Endothelial cell (in vitro differentiated cells): ENCODE data around the gene CMIP. TPM values are rescaled to one million over a fixed set of nuclear protein-coding genes. Genes with fewer than 3 reads are reported as not detected.
A peak's percentile ranks its signal among the peaks of the same experiment; 100 is the strongest.

Source experiments
- DNase-seq: peaks from one replicate; pipeline ENCODE4 v3.0.0; 2021; ENCODE audit warnings: low spot score
- H3K27ac Mint-ChIP-seq: one replicate; pipeline ENCODE4 v1.8.0; 2021; ENCODE audit warnings: mixed read lengths, inconsistent platforms; ENCODE audit not compliant: unreplicated experiment
- H3K27me3 Mint-ChIP-seq: one replicate; pipeline ENCODE4 v1.8.0; 2021; ENCODE audit warnings: mild to moderate bottlenecking, moderate library complexity, mixed read lengths, inconsistent platforms; ENCODE audit not compliant: unreplicated experiment
- H3K36me3 Mint-ChIP-seq: one replicate; pipeline ENCODE4 v1.8.0; 2021; ENCODE audit warnings: mild to moderate bottlenecking, low read depth, mixed read lengths, inconsistent platforms; ENCODE audit not compliant: unreplicated experiment
- H3K4me1 Mint-ChIP-seq: one replicate; pipeline ENCODE4 v1.8.0; 2021; ENCODE audit warnings: mild to moderate bottlenecking, mixed read lengths, inconsistent platforms; ENCODE audit not compliant: unreplicated experiment
- H3K4me3 Mint-ChIP-seq: one replicate; pipeline ENCODE4 v1.8.0; 2021; ENCODE audit warnings: mild to moderate bottlenecking, mixed read lengths, inconsistent platforms; ENCODE audit not compliant: unreplicated experiment
- H3K9me3 Mint-ChIP-seq: one replicate; pipeline ENCODE4 v1.8.0; 2021; ENCODE audit warnings: mixed read lengths, inconsistent platforms; ENCODE audit not compliant: unreplicated experiment
- CTCF ChIP-seq: fragments of 200-600 bp; sonication (generic); IDR thresholded peaks from one replicate; pipeline ENCODE4 v1.5.0; 2021; ENCODE audit warnings: antibody characterized with exemption; ENCODE audit not compliant: unreplicated experiment
- total RNA-seq: library from RNA; stranded (reverse); fragmentation: NEBNext Ultra II Directional; extraction: Animal tissue kit (Norgen Biotek cat#: 25700); gene quantifications from one replicate; pipeline ENCODE4 v1.2.1, GENCODE V29; 2021; ENCODE audit not compliant: unreplicated experiment

CMIP gene
- total RNA-seq, 1 donor from 2014 or later, result 98.9 TPM

DNA sequence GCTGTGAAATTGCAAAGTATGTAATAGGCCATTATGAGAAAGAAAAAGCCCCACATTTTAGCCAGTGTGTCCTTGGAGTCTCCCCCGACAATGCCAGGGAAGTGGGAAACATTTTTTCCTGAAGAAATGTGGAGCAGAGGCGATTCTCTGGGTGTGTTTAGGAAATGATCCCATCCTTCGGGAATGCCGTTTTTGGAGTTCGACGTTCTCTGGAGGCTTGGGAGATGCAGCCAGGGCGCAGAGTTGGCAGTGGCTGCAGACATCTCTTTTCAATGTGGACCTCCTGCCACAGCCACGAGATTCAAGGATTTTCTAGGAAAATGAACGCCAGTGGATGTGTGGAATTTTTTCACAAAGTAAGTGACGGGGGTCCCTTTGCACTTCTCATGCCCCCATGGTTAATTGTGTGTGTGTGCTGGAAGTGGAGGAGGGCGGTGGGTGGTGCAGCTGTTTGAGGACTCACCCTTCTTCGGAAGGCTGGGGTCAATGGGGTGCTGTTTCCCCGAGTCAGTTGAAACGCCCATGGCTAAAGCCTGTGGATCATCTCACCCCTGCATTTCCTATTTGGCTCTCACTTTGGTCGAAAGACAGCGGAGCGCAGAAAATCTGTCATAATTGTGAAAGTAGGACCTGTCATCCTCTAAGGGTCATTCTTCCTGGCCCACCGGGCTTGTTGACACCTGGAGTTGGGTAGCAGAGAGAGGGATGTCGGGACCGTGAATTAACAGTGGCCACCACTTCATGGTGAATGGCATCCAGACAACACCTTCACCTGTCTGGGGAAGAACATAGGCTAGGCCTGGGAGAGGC lies 73.2 kb downstream of the CMIP start:
- Mint-ChIP-seq H3K4me3 (no peak overlapping the region), H3K27me3 (peaks cover 16% of the 10 kb centered on the region), H3K4me1 (peaks cover 31% of the 10 kb centered on the region), H3K36me3 (peaks cover 16% of the 10 kb centered on the region), H3K9me3 (no peaks in the 10 kb centered on the region), H3K27ac (peak overlapping the region; percentile 42)
- TF ChIP-seq CTCF, result no peak
- DNase-seq, result no peak

GRCh38 chr16:81518439-81518757 lies 73.8 kb downstream of the CMIP start:
- Mint-ChIP-seq H3K9me3 (no peaks in the 10 kb centered on the region), H3K27ac (no peak overlapping the region), H3K36me3 (peaks cover 16% of the 10 kb centered on the region), H3K4me3 (no peak overlapping the region), H3K27me3 (peaks cover 16% of the 10 kb centered on the region), H3K4me1 (peaks cover 30% of the 10 kb centered on the region)
- TF ChIP-seq CTCF, result no peak
- no peak for DNase-seq

DNA sequence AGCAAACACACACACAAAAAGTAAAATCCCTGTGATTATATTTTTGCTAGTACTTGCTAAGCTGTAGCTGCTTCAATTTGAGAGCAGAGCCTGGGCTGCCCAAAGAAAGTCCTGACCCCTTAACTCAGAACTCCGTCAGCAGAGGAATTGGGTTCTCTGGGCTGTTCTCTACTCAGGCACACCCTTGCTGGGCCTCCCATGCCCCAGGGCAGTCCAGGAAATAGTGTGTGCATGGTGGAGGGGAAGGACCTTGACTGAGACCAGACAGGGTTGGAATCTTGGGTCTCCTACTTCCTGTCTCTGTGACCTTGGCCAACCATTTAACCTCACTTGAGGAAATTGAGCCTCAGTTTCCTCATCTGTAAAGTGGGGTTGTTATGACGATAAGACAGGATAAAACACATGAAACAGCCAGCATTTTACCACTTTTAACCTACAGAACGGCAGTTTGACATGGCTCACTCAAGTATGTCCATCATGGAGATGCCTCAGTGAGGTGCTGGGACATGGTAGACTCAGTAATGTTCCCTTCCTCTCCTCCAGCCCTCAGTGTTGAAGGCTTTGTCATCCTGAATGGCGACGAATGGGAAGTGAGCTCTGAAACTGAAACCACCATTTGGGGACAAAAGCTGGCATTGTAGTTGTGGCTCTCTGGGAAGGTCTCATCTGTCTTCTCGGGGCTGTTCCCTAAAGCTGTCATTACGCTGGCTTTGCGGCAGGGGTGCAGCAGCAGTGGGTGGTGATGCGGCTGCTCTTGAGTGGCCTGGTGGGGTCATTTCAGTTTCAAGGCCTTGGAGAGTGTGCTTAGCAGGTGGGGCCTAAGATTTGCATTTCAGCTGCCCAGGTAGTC lies 74.9 kb downstream of the CMIP start:
- Mint-ChIP-seq H3K27ac (no peak overlapping the region), H3K4me3 (no peak overlapping the region), H3K4me1 (peaks cover 19% of the 10 kb centered on the region), H3K27me3 (peaks cover 13% of the 10 kb centered on the region), H3K9me3 (no peaks in the 10 kb centered on the region), H3K36me3 (peaks cover 12% of the 10 kb centered on the region)
- no peak for TF ChIP-seq CTCF
- DNase-seq, result no peak

GRCh38 chr16:81520151-81520470 lies 75.5 kb downstream of the CMIP start:
- Mint-ChIP-seq H3K36me3 (peaks cover 12% of the 10 kb centered on the region), H3K4me3 (no peak overlapping the region), H3K4me1 (peaks cover 16% of the 10 kb centered on the region), H3K27ac (no peak overlapping the region), H3K27me3 (peaks cover 12% of the 10 kb centered on the region), H3K9me3 (no peaks in the 10 kb centered on the region)
- DNase-seq, result no peak
- no peak for TF ChIP-seq CTCF

- Mint-ChIP-seq H3K27ac (no peak overlapping the region), H3K4me3 (no peak overlapping the region), H3K4me1 (peaks cover 16% of the 10 kb centered on the region), H3K27me3 (peaks cover 10% of the 10 kb centered on the region), H3K36me3 (peaks cover 12% of the 10 kb centered on the region), H3K9me3 (no peaks in the 10 kb centered on the region)
- DNase-seq, result no peak
- TF ChIP-seq CTCF, result no peak
Observed at GRCh38 chr16:81520560-81521135, 76.0 kb downstream of the CMIP start.
